HG03432 (cell line): ENCODE results near the gene PPP2R5D.

Experiments
- ATAC-seq: cut with Tn5 transposase; IDR thresholded peaks from one replicate; pipeline ENCODE4 v1.9.1; 2021; ENCODE audit warnings: mild to moderate bottlenecking, moderate library complexity; ENCODE audit not compliant: unreplicated experiment

The PPP2R5D gene

DNA sequence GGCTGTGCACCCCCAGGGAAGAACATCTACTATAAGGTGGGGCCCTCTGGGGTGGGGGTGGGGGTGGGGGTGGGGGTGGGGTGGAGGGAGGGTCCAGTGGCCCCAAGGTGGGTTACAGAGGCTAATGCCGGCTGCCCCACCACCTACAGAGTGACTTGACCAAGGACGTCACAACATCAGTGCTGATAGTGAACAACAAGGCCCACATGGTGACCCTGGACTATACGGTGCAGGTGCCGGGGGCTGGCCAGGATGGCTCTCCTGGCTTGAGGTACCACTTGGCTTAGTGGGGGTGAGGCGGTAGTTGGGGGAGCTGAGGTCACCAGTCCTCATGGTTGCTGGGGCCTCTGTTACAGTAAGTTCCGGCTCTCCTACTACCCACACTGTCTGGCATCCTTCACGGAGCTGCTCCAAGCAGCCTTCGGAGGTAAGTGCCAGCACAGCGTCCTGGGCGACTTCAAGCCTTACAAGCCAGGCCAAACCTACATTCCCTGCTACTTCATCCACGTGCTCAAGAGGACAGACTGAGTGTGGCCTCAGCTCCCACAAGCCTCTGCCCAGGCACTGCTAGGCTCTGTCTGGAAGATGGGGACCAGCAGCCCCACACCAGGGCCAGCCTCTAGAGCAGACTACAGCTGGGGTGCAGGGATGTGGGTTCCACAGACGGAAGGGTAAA lies 21.1 kb upstream of the PPP2R5D start:
- no peak for ATAC-seq

DNA sequence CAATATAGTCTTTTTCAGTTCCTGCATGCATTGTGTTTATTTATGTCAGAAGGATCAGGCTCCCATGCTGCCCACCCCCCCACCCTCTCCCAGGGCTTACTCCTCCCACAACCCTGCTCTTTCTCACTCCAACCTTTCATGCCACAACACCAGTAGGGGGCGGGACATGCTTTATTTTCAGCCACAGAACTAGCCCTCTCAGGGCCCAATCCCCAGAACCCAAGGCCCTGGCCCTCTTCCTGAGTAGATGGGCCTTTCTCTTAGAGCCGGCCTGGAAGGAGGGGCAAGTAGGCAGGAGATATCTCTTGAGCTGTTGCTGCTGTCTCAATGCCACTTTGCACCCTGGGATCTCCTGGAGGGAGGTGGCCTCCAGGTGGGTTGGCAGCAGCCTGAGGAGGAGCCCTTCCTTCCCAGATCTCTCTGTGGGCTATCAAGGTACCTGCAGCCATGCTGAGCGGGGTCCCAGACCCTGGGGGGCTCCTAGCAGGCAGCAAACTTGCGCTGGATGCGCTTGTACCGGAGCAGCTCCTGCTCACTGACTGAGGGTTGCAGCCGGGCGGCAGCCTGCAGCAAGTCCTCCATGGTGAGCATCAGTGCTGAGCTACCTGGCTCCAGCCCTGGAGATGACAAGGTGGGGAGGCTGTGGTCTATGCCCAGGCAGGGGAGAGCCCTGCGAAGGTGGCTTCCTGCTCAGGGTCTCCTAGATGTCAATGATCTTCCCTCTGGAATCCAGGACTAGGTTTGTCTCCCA lies 20.3 kb upstream of the PPP2R5D start:
- no peak for ATAC-seq

DNA sequence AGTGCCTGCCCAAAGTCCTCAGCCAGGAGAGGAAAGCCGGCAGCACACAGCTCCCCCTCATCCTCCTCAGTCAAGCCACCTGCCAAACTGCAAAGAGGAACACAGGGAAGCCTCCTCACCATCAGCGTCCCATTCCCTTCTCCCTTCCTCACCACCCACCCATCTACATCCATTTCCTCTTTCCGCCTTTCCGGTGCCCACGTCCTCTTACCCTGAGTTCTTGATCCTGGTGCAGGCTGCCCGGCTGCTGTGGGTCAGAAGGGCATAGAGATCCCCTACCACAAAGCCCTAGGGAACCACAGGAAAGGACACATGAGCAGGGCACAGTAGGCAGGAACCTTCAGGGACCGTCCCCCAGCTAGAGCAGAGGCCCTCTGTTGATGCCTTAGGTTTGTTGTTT lies 17.8 kb upstream of the PPP2R5D start:
- no peak for ATAC-seq

DNA sequence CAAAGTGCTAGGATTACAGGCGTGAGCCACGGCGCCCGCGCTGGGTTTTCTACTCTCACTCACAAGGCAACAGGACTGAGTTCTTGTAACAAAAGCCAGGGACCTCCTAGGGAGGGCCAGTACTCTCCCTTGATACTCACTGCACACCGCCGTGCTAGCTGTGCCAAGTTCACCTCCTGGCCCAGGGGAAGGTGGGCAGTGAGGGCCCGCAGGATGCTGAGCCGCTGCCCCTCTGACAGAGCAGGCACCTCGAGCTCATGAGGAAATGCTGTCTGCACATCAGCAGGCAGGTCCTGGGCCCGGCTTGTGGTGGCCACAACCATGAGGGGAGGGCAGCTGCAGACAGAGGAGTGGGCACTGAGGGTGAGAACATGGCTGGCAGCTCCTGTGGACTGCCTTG lies 17.1 kb upstream of the PPP2R5D start:
- ATAC-seq, result no peak

DNA sequence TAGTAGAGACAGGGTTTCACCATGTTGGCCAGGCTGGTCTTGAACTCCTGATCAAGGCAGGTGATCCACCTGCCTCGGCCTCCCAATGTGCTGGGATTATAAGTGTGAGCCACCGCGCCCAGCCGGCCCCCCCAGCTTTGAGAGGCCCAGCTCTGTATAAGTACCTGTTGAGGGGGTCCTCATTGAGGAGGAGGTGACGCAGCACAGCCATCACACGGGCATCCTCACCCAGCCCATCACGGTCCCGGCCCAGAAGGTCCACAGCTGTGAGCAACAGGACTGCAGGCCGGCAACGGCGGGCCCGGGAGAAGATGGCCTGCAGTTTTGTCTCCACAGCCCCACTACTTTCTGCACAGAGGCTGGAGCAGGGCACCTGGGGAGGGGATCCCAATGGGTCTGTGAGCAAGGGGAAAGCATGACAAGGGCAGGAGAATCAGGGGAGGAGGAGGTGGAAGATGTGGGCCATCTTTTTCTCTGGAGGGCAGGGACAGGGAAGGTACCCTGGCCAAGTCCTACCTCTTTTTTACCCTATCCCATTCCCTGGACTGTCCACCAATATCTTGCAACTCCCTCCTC lies 16.2 kb upstream of the PPP2R5D start:
- ATAC-seq, result no peak

DNA sequence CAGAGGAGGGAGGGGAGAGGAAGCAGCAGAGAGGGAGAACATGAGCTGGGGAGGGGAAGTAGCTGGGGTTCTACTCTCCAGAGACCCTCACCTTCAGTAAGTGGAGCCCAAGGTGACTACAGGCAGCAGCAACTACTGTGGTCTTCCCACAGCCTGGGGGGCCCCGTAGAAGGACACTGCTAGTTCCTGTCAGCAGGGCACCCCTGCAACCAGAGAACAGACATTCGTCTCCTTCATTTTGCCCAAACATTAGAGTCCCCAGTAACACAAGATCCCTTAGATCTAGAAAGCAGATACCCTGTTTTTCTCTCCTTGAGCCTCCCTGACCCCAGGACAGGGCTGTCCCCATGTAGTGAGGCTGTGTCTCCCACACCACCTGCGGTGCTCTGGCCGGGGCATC lies 15.6 kb upstream of the PPP2R5D start:
- ATAC-seq, result no peak

DNA sequence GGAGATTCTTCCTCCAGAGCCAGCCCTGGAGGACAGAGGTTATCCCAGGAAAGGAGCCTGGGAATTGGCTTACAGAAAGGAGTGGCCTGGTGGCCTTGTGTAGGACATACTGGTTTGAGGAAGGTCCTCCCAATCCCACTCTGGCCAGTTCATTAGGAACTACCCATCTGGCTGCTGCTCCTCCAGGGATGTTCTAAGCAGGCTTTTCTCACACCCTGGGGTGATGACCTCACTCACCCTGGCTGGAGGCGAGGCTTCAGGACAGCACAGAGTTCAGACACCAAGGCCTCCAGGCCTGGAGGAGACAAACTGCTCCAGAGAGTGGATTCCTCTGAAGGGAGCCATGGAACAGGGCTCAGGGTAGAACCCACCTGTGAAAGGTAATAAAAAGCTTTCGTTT lies 14.9 kb upstream of the PPP2R5D start:
- ATAC-seq, result no peak

DNA sequence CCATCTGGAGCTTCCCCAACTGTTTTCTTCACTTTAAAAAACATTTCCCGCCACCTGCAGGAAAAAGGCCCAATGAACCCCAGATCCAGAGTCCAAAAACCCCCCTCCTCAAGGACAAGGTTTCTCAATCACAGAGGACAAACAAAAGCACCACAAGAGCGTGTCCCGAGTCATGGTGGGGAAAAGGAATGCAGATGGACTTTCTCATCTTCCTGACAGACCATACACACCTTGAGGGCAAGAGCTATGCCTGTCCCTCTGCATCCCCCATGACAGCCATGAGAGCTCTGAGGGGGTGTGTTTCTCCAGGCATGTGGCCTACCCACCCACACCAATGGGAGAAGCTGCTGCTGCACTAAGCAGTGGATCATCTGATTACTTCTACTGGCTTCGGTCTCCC lies 14.4 kb upstream of the PPP2R5D start:
- no peak for ATAC-seq

DNA sequence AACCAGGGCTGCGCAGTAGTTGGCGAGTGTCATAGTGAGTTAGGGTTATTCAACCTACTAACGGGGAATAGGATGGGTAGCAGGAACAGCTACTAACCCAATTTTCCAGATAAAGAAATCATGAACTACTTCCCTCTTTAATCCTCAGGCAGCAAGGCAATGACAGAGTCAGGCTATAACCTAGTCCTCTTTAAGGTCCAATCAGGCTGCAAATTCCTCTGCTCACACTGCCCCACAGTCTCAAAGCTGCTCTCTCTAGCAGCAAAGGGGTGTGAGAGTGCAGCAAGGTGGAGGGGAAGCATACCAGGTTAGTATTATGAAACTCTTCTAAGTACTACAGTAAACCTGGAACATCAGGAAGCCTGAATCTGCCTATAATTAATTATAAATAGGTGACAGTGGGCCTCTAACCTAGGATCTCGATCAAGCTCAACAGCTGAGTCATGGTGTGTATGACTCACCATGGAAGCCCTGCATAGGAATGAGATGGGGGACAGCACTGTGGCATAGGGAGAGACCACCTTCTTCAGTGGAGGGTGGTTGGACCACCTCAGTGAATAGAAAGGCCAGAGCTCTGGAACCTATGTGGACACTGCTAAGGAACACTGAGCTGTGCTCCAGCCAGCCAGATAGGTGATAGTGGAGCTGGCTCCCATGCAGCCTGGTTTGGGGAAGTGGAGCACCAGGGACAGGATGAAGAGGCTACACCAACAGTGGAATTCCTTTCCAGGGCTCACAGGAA lies 13.3 kb upstream of the PPP2R5D start:
- no peak for ATAC-seq

DNA sequence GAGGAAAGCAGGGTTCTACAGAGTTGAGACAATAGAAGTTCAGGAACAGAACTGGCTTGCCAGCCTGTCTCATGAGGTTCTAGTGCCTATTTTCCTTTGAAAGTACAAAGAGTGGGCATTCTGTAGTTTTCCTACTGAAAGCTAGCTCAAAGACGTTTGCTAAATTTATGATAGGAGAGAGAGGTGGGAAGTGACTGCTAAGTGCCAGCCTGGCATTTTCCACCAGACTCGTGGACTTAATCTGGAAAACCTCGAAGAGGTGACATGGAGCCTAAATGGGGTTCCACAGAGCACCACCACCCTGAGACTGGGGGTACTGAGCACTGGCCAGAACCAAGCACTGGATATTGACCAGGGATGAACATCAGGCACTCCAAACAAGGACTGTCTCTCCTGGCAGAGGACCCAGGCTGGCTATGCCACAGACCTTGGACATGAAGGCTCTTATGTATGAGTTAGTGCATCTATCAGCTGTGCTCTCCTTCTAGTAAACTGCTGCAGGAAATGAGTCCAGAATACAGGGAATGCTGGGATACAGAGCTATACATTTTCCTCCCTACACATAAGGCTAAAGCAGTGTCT lies 12.5 kb upstream of the PPP2R5D start:
- ATAC-seq, result no peak

DNA sequence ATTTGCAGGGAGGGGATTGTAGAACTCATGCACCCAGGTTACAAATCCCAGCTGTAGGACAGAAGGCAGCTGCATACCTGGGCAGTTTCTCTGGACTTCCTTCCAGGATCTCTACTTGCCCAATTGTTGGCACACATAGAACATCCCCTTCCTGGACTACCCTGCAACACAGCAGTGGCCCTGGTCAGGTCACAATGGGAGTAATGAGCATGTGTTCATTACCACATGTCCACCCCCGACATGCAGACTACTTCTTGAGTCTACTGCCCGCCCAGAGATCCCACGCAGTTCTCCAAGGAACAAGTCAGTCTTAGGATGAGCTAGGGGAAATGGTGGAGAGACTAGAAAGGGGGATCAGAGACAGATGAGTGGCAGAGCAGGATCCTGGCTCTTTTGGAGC lies 10.4 kb upstream of the PPP2R5D start:
- no peak for ATAC-seq

DNA sequence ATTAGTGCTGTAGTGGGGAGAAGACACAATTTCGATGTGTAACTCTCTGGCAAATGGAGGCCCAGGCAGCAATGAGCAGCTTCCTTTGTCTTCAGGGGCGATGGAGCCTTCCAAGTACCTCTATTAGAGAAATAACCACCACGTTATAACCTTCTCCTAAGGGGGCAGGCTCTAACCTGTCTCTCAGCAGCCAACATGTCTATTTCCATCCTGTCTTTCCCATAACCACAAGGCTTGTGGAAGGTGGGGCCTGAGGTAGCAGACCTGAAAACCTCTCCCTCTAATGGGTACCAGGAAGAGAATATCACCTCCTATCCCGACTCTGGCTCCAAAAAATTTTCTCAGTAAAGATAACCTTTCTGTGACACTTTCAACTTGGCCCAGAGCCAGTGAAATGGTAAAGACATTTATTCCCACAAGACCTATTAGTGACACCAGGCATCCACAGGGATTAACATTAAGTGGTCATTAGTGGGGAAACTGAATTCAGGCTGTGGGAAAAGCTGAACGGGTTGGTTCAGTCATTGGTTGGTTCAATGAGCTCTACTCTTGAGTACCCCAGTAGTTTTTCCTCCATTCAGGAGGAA lies 9.4 kb upstream of the PPP2R5D start:
- ATAC-seq, result no peak

DNA sequence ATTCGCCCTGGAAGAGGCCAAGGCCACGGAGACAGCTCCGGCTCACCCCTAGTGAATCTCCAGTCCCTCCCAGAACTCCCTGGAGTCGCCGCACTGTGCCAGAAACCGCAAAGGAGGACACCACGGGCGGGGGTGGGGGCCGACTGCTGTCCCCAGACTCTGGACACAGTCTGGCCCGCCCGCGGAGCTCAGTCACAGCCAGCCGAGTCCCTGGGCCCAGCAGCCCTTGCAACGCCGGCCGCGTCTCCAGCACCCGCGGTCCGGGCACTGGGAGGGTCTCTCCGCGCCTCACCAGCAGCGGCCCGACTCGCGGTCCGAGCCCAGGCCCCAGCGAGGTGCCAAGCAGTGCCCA lies 5.9 kb upstream of the PPP2R5D start:
- no peak for ATAC-seq

DNA sequence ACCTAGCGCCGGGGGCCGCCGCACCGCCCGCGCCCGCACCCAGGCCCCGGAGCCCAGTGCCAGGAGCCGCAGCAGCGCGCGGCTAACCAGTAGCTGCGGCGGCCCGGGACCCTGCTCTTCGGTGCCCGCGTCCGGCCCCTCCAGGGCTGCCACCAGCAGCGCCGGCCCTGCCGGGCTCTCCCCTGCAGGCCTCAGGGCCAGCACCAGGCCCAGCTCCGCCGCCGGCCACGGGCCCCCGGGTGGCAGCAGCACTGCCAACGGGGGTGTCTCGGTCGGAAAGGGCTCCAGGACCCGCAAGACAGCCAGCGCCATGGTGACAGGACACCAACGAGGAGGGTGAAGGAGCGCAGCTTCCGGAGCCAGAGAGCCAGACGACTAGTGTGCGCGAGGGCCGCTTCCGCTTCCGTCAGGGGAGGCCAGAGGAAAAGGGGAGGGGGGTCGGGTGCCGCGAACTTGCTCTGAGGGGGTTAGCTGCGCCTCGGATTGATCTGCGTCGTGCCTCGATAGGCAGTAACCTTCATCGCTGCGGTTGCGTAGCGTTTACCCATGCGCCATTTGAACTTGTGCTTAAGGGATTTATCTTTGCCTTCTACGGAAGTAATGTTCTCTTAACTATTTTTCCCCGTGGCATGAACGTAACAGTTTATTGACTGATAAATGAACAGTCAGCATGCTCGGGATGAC lies 5.4 kb upstream of the PPP2R5D start, which contains the start of gene PEX6:
PEX6 (minus strand) TSS at position 343 of the 684 bp plus-strand sequence; CDS start at position 312, 31 bp downstream.
- ATAC-seq, result peak; percentile 93

DNA sequence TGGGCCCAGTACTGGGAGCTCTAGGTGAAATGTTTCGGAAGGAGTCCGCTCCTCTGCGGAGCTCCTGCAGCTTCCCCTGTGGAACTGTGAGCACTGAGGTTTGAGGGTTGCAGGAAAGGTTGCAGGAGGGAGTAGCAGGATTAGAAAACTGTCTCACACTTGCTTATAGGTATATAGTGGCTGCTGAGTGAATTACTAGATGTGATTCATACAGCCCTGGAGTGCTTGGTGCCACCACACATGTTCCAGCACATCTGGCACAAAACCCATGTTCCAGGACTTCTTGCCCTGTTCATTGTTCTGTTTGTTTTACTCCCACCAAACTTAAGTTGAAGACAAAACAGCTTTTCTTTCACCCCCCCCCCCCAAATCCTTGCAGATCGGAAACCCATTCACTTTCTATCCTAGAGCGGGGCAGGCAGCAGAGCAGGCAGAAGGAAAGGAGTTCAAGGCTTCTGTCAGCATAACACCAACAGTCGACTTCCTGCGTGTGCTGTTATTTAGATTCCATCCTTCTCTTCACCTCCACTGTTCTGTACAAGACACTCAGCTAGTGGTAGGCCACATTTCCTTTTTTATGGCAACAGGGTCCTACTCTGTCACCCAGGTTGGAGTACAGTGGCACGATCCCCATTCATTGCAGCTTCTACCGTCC lies 4.7 kb upstream of the PPP2R5D start:
- peak; percentile 7 for ATAC-seq

DNA sequence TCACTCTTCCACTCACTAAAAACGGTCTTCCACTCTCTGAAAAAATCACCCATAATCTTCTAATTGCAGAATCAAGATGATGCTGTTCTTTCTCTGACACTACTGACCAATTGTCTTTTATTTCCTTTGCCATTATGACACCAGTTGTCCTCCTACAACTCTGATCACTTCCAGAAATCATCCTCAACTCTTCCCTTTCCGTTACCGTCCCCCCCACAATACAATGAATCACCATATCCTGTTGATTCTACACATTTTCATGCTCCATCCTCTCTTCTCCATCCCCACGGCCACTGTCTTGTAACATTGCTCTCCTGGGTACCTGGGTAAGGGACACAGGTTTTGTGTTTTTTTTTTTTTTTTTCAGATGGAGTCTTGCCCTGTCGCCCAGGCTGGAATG lies 2.5 kb upstream of the PPP2R5D start:
- no peak for ATAC-seq

DNA sequence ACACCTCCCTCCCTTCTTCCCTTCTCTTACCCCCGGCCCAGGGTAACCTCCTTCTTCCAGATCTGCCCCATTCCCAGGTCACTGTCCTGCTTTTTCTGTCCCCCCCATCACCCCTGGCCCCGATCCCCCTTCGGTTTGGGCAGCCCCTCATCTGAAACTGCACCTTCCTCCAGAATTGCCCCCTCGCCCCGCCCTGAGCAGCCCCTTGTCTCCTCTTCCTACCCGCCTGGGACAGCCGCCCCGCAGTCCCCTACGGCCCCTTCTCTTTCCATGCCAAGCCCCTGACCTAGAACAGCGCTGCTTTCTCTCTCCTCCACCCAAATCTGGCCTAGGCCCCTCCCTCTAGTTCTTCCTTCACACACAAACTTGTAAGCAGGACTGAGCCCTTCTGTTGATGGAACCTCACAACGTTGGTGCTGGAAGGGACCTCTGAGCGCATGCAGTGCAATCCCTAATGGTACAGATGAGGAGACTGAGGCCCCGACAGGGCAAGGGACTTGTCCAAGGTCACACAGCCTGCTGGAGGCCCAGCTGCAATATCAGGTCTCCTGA lies 630 bp downstream of the PPP2R5D start:
- no peak for ATAC-seq

DNA sequence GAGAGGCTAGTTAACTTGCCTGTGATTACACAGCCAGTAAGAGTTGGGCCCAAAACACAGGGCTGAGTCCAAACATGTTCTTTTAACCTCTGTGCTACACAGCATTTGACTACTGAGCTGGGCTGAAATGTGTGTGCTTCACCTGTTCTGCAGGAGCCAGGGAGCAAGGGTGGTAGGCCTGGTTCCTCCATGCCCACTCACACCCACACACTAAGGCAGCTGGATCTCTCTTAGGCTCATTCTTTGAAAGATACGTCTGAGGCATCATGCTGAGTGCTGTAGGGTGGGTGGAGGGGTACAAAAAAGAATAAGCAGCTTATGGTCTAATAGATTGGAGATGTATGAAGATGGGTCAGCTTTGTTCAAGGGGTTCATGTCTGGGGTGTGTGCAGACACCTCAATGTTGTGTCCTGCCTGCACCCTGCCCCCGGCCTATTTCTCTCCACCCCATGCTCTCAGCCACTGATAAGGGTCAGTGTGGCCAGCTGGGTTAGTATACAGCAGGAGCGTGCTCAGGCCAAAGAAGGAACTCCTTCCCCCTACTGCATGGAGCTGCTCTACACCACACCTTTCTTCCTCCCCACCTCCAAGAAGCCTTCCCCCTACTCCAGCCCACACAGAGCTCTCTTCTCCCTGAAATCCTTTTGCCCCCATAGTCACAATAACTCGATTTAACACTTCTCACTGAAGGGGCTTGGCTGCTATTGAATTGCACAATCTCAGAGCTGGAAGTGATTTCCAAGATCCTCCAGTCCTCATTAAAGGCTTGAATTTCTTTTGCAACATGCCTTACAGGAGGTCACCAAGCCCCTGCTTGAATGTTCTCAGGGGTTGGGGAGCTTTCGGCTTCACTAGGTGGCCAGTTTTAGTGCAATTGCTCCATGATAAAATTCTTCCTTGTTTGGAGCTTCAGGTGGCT lies 3.4 kb downstream of the PPP2R5D start:
- no peak for ATAC-seq
